Neuronal stem cell (in vitro differentiated cells): ENCODE results near the gene KRTAP10-1.

Experiments used
- DNase-seq: peaks from one replicate; pipeline ENCODE4 v3.0.0-alpha.2; 2013; ENCODE audit warnings: low spot score
- H2AFZ ChIP-seq: one replicate; pipeline ENCODE4 v1.6.1; 2013; ENCODE audit warnings: mild to moderate bottlenecking, low read length, inconsistent platforms
- H2AK5ac ChIP-seq: 2 replicates; pipeline ENCODE4 v1.6.1; 2013; ENCODE audit warnings: low read depth, mild to moderate bottlenecking, inconsistent platforms, low read length, moderate library complexity, mixed read lengths
- H2BK120ac ChIP-seq: 2 replicates; pipeline ENCODE4 v1.6.1; 2013; ENCODE audit warnings: low read depth, mild to moderate bottlenecking, inconsistent platforms, low read length, moderate library complexity, mixed read lengths
- H2BK12ac ChIP-seq: one replicate; pipeline ENCODE4 v1.6.1; 2013; ENCODE audit warnings: low read length, inconsistent platforms
- H2BK15ac ChIP-seq: 2 replicates; pipeline ENCODE4 v1.6.1; 2013; ENCODE audit warnings: mild to moderate bottlenecking, low read length, inconsistent platforms, mixed read lengths
- H2BK5ac ChIP-seq: one replicate; pipeline ENCODE4 v1.6.1; 2013; ENCODE audit warnings: inconsistent platforms, mild to moderate bottlenecking, low read length, moderate library complexity
- H3K14ac ChIP-seq: one replicate; pipeline ENCODE4 v1.6.1; 2013; ENCODE audit warnings: low read length, inconsistent platforms
- H3K18ac ChIP-seq: 2 replicates; pipeline ENCODE4 v1.6.1; 2013; ENCODE audit warnings: low read length, inconsistent platforms
- H3K23ac ChIP-seq: 2 replicates; pipeline ENCODE4 v1.6.1; 2013; ENCODE audit warnings: low read depth, mild to moderate bottlenecking, mixed read lengths, low read length, inconsistent platforms; ENCODE audit not compliant: poor library complexity
- H3K27ac ChIP-seq: replicated peaks from 3 replicates; pipeline ENCODE4 v1.5.1; 2013; ENCODE audit warnings: low read length, inconsistent platforms
- H3K27me3 ChIP-seq, 3 experiments: 2 replicates each; pipeline ENCODE4 v1.6.1; 2013; ENCODE audit warnings: low read length in 3 of 3, mild to moderate bottlenecking in 2 of 3, inconsistent platforms in 1 of 3, low read depth in 1 of 3, mixed read lengths in 1 of 3, moderate library complexity in 1 of 3; ENCODE audit not compliant: control insufficient read depth in 3 of 3, insufficient read depth in 3 of 3
- H3K36me3 ChIP-seq, 2 donors: replicated peaks in 1 of 2; 2 replicates each; pipeline ENCODE4 v1.6.1; 2013; ENCODE audit warnings: low read length in 2 of 2; ENCODE audit not compliant: control insufficient read depth in 2 of 2, insufficient read depth in 2 of 2
- H3K4ac ChIP-seq: 2 replicates; pipeline ENCODE4 v1.6.1; 2013; ENCODE audit warnings: inconsistent platforms, mild to moderate bottlenecking, low read length, moderate library complexity
- H3K4me1 ChIP-seq, 2 donors: 1 replicate in 1 of 2; 2 replicates in 1 of 2; pipeline ENCODE4 v1.6.1; 2013; ENCODE audit warnings: low read length in 2 of 2, low read depth in 1 of 2; ENCODE audit not compliant: control insufficient read depth in 2 of 2, insufficient read depth in 1 of 2
- H3K4me2 ChIP-seq: one replicate; pipeline ENCODE4 v1.6.1; 2013; ENCODE audit warnings: mild to moderate bottlenecking, low read length, inconsistent platforms; ENCODE audit not compliant: insufficient read depth, poor library complexity, severe bottlenecking
- H3K4me3 ChIP-seq, 2 donors: 2 replicates each; pipeline ENCODE4 v1.5.1; 2013; ENCODE audit warnings: low read length in 2 of 2, mild to moderate bottlenecking in 2 of 2, inconsistent platforms in 1 of 2, moderate library complexity in 1 of 2
- H3K79me1 ChIP-seq: one replicate; pipeline ENCODE4 v1.6.1; 2013; ENCODE audit warnings: low read depth, mild to moderate bottlenecking, inconsistent platforms, low read length, moderate library complexity
- H3K9ac ChIP-seq: one replicate; pipeline ENCODE4 v1.6.1; 2013; ENCODE audit warnings: mild to moderate bottlenecking, low read depth, low read length, inconsistent platforms; ENCODE audit not compliant: poor library complexity
- H3K9me3 ChIP-seq, 2 donors: replicated peaks in 1 of 2; 2 replicates each; pipeline versions ENCODE3 to v1.6.1; 2013; ENCODE audit warnings: low read length in 2 of 2, mild to moderate bottlenecking in 2 of 2, inconsistent platforms in 1 of 2, low read depth in 1 of 2, mixed read lengths in 1 of 2, moderate library complexity in 1 of 2; ENCODE audit not compliant: control insufficient read depth in 2 of 2, insufficient read depth in 1 of 2
- H4K8ac ChIP-seq: one replicate; pipeline ENCODE4 v1.6.1; 2013; ENCODE audit warnings: low read depth, mild to moderate bottlenecking, inconsistent platforms, low read length, moderate library complexity
- H4K91ac ChIP-seq: one replicate; pipeline ENCODE4 v1.6.1; 2013; ENCODE audit warnings: low read length, low read depth, mild to moderate bottlenecking, inconsistent platforms; ENCODE audit not compliant: poor library complexity
- WGBS, 2 donors: extraction: QIAGEN DNeasy Blood & Tissue Kit; methylation state at CpG; one replicate each; pipeline ENCODE4 v1.1.7; 2013; ENCODE audit warnings: missing lambda C conversion rate in 2 of 2, mixed read lengths in 1 of 2; ENCODE audit not compliant: insufficient read length in 2 of 2, insufficient replicate concordance in 1 of 2; ENCODE audit errors: extremely low coverage in 2 of 2; 5-methylcytosine and 5-hydroxymethylcytosine counted together

The KRTAP10-1 gene

DNA sequence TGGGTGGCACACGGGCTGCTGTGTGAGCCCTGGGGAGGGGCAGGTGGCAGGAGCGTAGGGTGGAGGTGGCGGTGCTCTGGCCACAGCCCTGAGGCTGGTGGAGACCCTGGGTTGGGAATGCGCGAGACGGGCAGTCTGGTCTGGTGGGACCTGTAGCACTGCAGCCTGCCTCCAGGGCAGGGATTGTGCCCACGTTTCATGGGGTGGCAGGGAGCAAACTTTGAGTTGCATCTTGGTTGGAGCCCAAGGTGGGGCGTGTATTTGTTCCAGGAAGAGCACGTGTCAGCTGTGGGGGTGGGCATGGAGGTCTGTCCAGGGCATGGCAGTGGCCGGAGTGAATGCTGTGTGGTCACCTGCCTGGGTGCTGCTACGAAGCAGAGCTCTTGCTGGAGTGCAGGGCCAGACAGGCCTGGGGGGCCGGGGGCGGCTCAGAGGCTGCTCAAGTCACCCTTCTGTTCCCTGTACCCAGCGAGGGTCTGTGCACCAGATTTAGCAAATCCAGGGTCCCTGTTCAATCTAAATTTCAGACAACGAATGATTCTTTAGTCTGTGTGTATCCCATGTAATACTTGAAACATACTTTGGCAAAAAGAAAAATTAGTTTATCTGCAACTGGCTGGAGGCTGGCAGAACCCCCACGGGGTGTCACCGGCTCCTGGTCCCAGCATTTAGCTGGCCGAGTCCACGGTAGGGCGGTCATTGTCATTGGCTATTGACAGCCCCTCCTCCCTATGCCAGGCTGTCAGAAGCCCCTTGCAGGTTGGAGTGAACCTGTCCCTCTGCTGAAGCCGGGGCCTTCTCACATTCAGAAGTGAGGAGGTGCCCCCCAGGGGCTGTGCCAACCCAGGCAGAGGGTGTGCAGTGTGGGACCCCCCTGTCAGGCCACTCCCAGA lies 27.3 kb downstream of the KRTAP10-1 start:
- Histone ChIP-seq H2AFZ (no peak overlapping the region), H3K4me1 (peaks cover 0 to 6% of the 10 kb centered on the region in 2 donors), H2BK15ac (peak overlapping the region; percentile 65), H3K27ac (no peak overlapping the region), H2BK120ac (peak overlapping the region; percentile 42), H3K36me3 (peaks cover 0 to 6% of the 10 kb centered on the region in 2 donors), H3K18ac (no peak overlapping the region), H3K9me3 (peaks cover 0 to 3% of the 10 kb centered on the region in 2 donors), H3K14ac (no peak overlapping the region), H3K9ac (no peak overlapping the region), H2AK5ac (peak overlapping the region; percentile 81), H3K79me1 (peaks cover 6% of the 10 kb centered on the region), H2BK12ac (no peak overlapping the region), H3K4ac (no peak overlapping the region), H4K91ac (no peak overlapping the region), H3K27me3 (no peaks in the 10 kb centered on the region), H3K4me3 (no peak overlapping the region), H4K8ac (peak overlapping the region; percentile 1), H3K4me2 (no peak overlapping the region), H2BK5ac (no peak overlapping the region), H3K23ac (peak overlapping the region; percentile 50)
- WGBS, 2 donors: no CpG with 5 or more reads among the region's 21 CpGs
- DNase-seq: no peak

DNA sequence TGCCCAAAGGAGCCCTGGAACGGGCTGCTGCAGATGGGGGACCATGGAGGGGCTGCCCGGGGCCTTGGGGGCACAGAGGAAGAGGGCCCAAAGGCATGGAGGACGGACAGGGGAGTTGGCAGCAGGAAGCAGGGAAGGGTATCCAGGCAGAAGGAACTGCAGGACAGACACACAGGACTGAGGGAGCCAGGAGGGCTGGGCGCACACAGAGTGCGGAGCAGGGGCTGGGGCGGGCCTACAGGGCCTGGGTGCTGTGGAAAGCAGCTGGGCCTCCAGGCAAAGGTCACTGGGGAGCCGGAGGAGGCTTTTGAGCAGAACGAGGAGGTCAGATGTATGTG lies 28.1 kb downstream of the KRTAP10-1 start:
- no peak overlapping the region for H3K4me3 ChIP-seq
- H2AFZ ChIP-seq: no peak overlapping the region
- peak overlapping the region; percentile 81 for H2AK5ac ChIP-seq
- no peak overlapping the region for H3K23ac ChIP-seq
- H2BK120ac ChIP-seq: no peak overlapping the region
- H3K4me2 ChIP-seq: no peak overlapping the region
- no peak overlapping the region for H2BK12ac ChIP-seq
- no CpG with 5 or more reads among the region's 8 CpGs for WGBS, 2 donors
- peak overlapping the region; percentile 8 for H3K18ac ChIP-seq
- H4K91ac ChIP-seq: no peak overlapping the region
- H3K9me3 ChIP-seq: peaks cover 0 to 3% of the 10 kb centered on the region in 2 donors
- H3K14ac ChIP-seq: peak overlapping the region; percentile 17
- no peak overlapping the region for H2BK15ac ChIP-seq
- H3K27me3 ChIP-seq: no peaks in the 10 kb centered on the region
- H3K27ac ChIP-seq: no peak overlapping the region
- H2BK5ac ChIP-seq: no peak overlapping the region
- no peak overlapping the region for H4K8ac ChIP-seq
- DNase-seq: no peak
- H3K4ac ChIP-seq: peak overlapping the region; percentile 41
- peaks cover 0 to 6% of the 10 kb centered on the region in 2 donors for H3K36me3 ChIP-seq
- no peak overlapping the region for H3K9ac ChIP-seq
- peaks cover 0 to 6% of the 10 kb centered on the region in 2 donors for H3K4me1 ChIP-seq
- peaks cover 6% of the 10 kb centered on the region for H3K79me1 ChIP-seq

DNA sequence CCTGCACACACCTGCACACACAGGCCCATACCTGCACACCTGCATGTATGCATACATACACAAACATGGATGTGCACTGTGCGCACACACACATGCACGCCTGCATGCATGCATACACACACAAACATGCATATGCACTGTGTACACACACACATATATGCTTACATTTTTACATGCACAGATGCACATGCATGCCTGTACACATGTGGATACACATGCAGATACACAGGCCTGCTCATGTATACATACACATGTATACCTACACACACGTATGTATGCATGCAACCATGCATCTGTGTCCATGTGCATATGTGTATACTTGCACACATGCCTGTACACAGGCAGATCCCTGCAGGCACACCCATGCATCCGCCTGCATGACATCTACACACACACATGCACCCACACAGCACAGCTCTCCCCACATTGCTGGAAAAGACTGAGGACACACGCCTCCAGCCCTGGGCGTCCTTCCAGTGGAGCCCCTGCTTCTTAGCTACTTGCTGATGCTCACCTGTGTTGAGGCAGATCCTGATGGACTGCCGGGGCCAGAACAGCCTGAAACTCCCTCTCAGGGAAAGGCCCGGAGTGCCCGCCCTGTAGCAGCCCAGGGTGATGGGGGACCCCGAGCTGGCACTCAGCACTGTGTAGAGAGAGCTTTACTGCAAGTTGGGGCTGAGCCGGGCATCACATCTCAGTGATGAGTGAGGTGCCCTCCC lies 28.6 kb downstream of the KRTAP10-1 start:
- Histone ChIP-seq H2BK5ac (peak overlapping the region; percentile 11), H3K14ac (no peak overlapping the region), H2BK15ac (peak overlapping the region; percentile 83), H2AK5ac (peak overlapping the region; percentile 81), H2BK12ac (peak overlapping the region; percentile 76), H2BK120ac (no peak overlapping the region), H4K8ac (peak overlapping the region; percentile 32), H2AFZ (no peak overlapping the region), H3K4me1 (peaks cover 0 to 6% of the 10 kb centered on the region in 2 donors), H3K4me3 (peak overlapping the region in 1 of 2 donors; percentile 22), H3K4me2 (no peak overlapping the region), H3K27ac (no peak overlapping the region), H3K18ac (peak overlapping the region; percentile 58), H4K91ac (peak overlapping the region; percentile 38), H3K9ac (peak overlapping the region; percentile 73), H3K4ac (peak overlapping the region; percentile 41), H3K9me3 (peaks cover 0 to 3% of the 10 kb centered on the region in 2 donors), H3K36me3 (peaks cover 0 to 6% of the 10 kb centered on the region in 2 donors), H3K79me1 (peaks cover 6% of the 10 kb centered on the region), H3K23ac (peak overlapping the region; percentile 45), H3K27me3 (no peaks in the 10 kb centered on the region)
- DNase-seq: no peak
- no CpG with 5 or more reads among the region's 11 CpGs for WGBS, 2 donors
